A549 (cell line): ENCODE measurements around the gene PDS5B. TPM values are rescaled to one million over a fixed set of nuclear protein-coding genes. Genes with fewer than 3 reads are reported as not detected.
A peak's percentile ranks its signal among the peaks of the same experiment; 100 is the strongest.
"Not testable (repeated sequence)": the region's sequence is repeated elsewhere in the genome, so short reads cannot be mapped to it uniquely, and the experiment has no call there.

Experiments used
- ATAC-seq, 2 experiments: fragments of 200-7000 bp in 1 of 2; fragments of >200 bp in 1 of 2; cut with Nextera tagmentation in 1 of 2; cut with Tn5 transposase in 1 of 2; 3 replicates each; pipeline versions ENCODE4 v1.8.0 to v1.9.1; 2018 to 2020; ENCODE audit warnings: mild to moderate bottlenecking in 1 of 2, moderate library complexity in 1 of 2
- CTCF ChIA-PET: fragments of 300-600 bp; sonication (Branson Sonifier 250); formaldehyde crosslinking; extraction: SDS; loops from one replicate; lab custom pipeline; 2021; ENCODE audit warnings: antibody characterized with exemption, inconsistent platforms; lab: Yijun Ruan, JAX
- POLR2A ChIA-PET: fragments of 350-600 bp; formaldehyde crosslinking; extraction: SDS; loops from one replicate; lab custom pipeline; 2021; ENCODE audit warnings: antibody characterized with exemption, inconsistent platforms; lab: Yijun Ruan, JAX
- DNase-seq, 2 experiments: peaks; one replicate each; pipeline versions ENCODE4 v3.0.0 to v3.0.0-alpha.2; 2011 to 2016; ENCODE audit warnings: low read depth in 1 of 2, low spot score in 1 of 2
- FAIRE-seq: peaks from 2 replicates; lab custom pipeline; 2011; peaks lifted over from hg19 to GRCh38; lab: Jason Lieb, UNC
- H3K27ac ChIP-seq, 2 experiments: fragments of >200 bp; sonication (Bioruptor Twin); formaldehyde crosslinking; 3 replicates each; pipeline ENCODE4 v1.5.1; 2016 to 2017
- H3K4me1 ChIP-seq: fragments of >200 bp; sonication (Bioruptor Twin); formaldehyde crosslinking; 3 replicates; pipeline ENCODE4 v1.6.1; 2016
- H3K4me2 ChIP-seq: fragments of >200 bp; sonication (Bioruptor Twin); formaldehyde crosslinking; 3 replicates; pipeline ENCODE4 v1.6.1; 2016
- H3K4me3 ChIP-seq: fragments of >200 bp; sonication (Bioruptor Twin); formaldehyde crosslinking; 3 replicates; pipeline ENCODE4 v1.5.1; 2016
- H3K9me3 ChIP-seq: fragments of >200 bp; sonication (Bioruptor Twin); formaldehyde crosslinking; 3 replicates; pipeline ENCODE4 v1.6.1; 2016
- BCL3 ChIP-seq: fragments of >200 bp; sonication (Bioruptor Twin); formaldehyde crosslinking; IDR thresholded peaks from 3 replicates; pipeline ENCODE4 v1.6.1; 2016
- CBX2 ChIP-seq: fragments of 200-600 bp; sonication (generic); IDR thresholded peaks from 2 replicates; pipeline ENCODE4 v1.6.1; 2016; ENCODE audit warnings: low read depth, mild to moderate bottlenecking, borderline replicate concordance
- E2F6 ChIP-seq: IDR thresholded peaks from 2 replicates; pipeline ENCODE4 v1.6.1; 2012; ENCODE audit warnings: low read depth, borderline replicate concordance
- ELK1 ChIP-seq: fragments of 150-350 bp; IDR thresholded peaks from 2 replicates; pipeline ENCODE4 v1.6.1; 2014; ENCODE audit warnings: low read depth, mild to moderate bottlenecking, low read length
- ESRRA ChIP-seq: fragments of 150-350 bp; IDR thresholded peaks from 2 replicates; pipeline ENCODE4 v1.6.1; 2014; ENCODE audit warnings: mild to moderate bottlenecking, low read length, borderline replicate concordance
- FOSL2 ChIP-seq, 2 experiments: fragments of 450-650 bp in 1 of 2; fragments of >200 bp in 1 of 2; sonication (Bioruptor Twin) in 1 of 2; formaldehyde crosslinking; IDR thresholded peaks; 2 replicates each; pipeline versions ENCODE4 v1.5.0 to v1.6.1; 2016 to 2020; ENCODE audit warnings: mild to moderate bottlenecking in 1 of 2, moderate library complexity in 1 of 2
- FOXS1 ChIP-seq: fragments of 250-450 bp; sonication (Bioruptor Pico); IDR thresholded peaks from 2 replicates; pipeline ENCODE4 v1.5.0; 2020; ENCODE audit warnings: mild to moderate bottlenecking, moderate library complexity
- HES2 ChIP-seq: fragments of >200 bp; sonication (Bioruptor Twin); formaldehyde crosslinking; IDR thresholded peaks from 2 replicates; pipeline ENCODE4 v1.6.1; 2016
- HEYL ChIP-seq: fragments of 250-450 bp; sonication (Bioruptor Pico); IDR thresholded peaks from 2 replicates; pipeline ENCODE4 v1.8.0; 2021; ENCODE audit warnings: mild to moderate bottlenecking, moderate library complexity
- HMGXB4 ChIP-seq: fragments of 250-450 bp; sonication (Bioruptor Pico); IDR thresholded peaks from 2 replicates; pipeline ENCODE4 v1.5.0; 2021; ENCODE audit warnings: mild to moderate bottlenecking, moderate library complexity, borderline replicate concordance
- HOXA7 ChIP-seq: fragments of 250-450 bp; sonication (Bioruptor Pico); IDR thresholded peaks from 2 replicates; pipeline ENCODE4 v1.5.0; 2020; ENCODE audit warnings: mild to moderate bottlenecking, moderate library complexity
- HOXB13 ChIP-seq: fragments of 250-450 bp; sonication (Bioruptor Pico); IDR thresholded peaks from 2 replicates; pipeline ENCODE4 v1.5.0; 2020; ENCODE audit warnings: low read depth, mild to moderate bottlenecking, moderate library complexity
- HOXB5 ChIP-seq: fragments of 250-450 bp; sonication (Bioruptor Pico); IDR thresholded peaks from 2 replicates; pipeline ENCODE4 v1.5.0; 2020; ENCODE audit warnings: mild to moderate bottlenecking, moderate library complexity
- KDM5A ChIP-seq: fragments of 200-600 bp; sonication (generic); IDR thresholded peaks from 2 replicates; pipeline ENCODE4 v1.6.1; 2016; ENCODE audit warnings: antibody characterized with exemption, mild to moderate bottlenecking
- MAX ChIP-seq: IDR thresholded peaks from 2 replicates; pipeline ENCODE4 v1.6.1; 2012
- RARB ChIP-seq: fragments of 250-450 bp; sonication (Bioruptor Pico); IDR thresholded peaks from 2 replicates; pipeline ENCODE4 v1.8.0; 2021; ENCODE audit warnings: mild to moderate bottlenecking, moderate library complexity
- RCOR1 ChIP-seq: fragments of 150-350 bp; IDR thresholded peaks from 2 replicates; pipeline ENCODE4 v1.6.1; 2014; ENCODE audit warnings: antibody characterized with exemption, low read length, low read depth
- RNF2 ChIP-seq: fragments of 200-600 bp; sonication (generic); IDR thresholded peaks from 2 replicates; pipeline ENCODE4 v1.6.1; 2016; ENCODE audit warnings: low read depth, mild to moderate bottlenecking, antibody characterized with exemption, moderate library complexity, borderline replicate concordance
- SREBF2 ChIP-seq: fragments of 450-650 bp; IDR thresholded peaks from 2 replicates; pipeline ENCODE4 v1.6.1; 2014; ENCODE audit warnings: mild to moderate bottlenecking, moderate library complexity
- TFCP2L1 ChIP-seq: fragments of 250-450 bp; sonication (Bioruptor Pico); IDR thresholded peaks from 2 replicates; pipeline ENCODE4 v1.5.0; 2021; ENCODE audit warnings: mild to moderate bottlenecking
- ZFP36 ChIP-seq: fragments of 450-650 bp; IDR thresholded peaks from 2 replicates; pipeline ENCODE4 v1.6.1; 2014; ENCODE audit warnings: borderline replicate concordance; ENCODE audit not compliant: partially characterized antibody
- ZNF302 ChIP-seq: fragments of 250-450 bp; sonication (Bioruptor Pico); IDR thresholded peaks from 2 replicates; pipeline ENCODE4 v1.9.0; 2021; ENCODE audit warnings: inconsistent platforms, mild to moderate bottlenecking, moderate library complexity
- WGBS: methylation state at CpG from one replicate; pipeline ENCODE4 v1.1.6; 2017; ENCODE audit errors: missing lambda C conversion rate; 5-methylcytosine and 5-hydroxymethylcytosine counted together
- polyA plus RNA-seq, 4 experiments: library from polyadenylated mRNA; depleted of rRNA in 3 of 4; stranded (reverse); fragments of >200 nt; fragmentation: RNase III in 1 of 4; extraction: RNeasy Plus Mini Kit Qiagen cat#74134 plus additional on column Dnase treatment in 1 of 4; gene quantifications; 2 replicates in 3 of 4; 3 replicates in 1 of 4; pipeline ENCODE4 v1.2.3, GENCODE V29; 2011 to 2017

The PDS5B gene
- polyA plus RNA-seq, 2 of the 4 experiments (the other 2 are of a cell fraction): 10.6 to 16.0 TPM

GRCh38 chr13:32720026-32720425 lies 133.8 kb downstream of the PDS5B start:
- H3K4me2 ChIP-seq: no peak overlapping the region
- H3K4me1 ChIP-seq: 0 out of 3 replicates have a peak, but pooled peaks cover 7% of the 10 kb centered on the region
- ChIA-PET CTCF (no interaction called here), POLR2A (no interaction called here)
- ATAC-seq (no peak), FAIRE-seq (no peak), DNase-seq (peak in 1 of 2 experiments; percentile 4)
- H3K9me3 ChIP-seq: no peaks in the 10 kb centered on the region
- H3K4me3 ChIP-seq: no peak overlapping the region
- TF ChIP-seq CBX2: no peak
- no peak for TF ChIP-seq FOXS1 (CRISPR knock-in tag)
- no peak for TF ChIP-seq ELK1
- TF ChIP-seq RARB (CRISPR knock-in tag): no peak
- H3K27ac ChIP-seq: no peak overlapping the region
- 85% methylated on average over 2 of the region's 2 CpGs for WGBS

GRCh38 chr13:32721131-32722034 lies 135.1 kb downstream of the PDS5B start:
- H3K4me3 ChIP-seq, POLR2A ChIA-PET, H3K9me3 ChIP-seq, CTCF ChIA-PET, H3K4me2 ChIP-seq, H3K27ac ChIP-seq, H3K4me1 ChIP-seq, FAIRE-seq, ATAC-seq, DNase-seq: not testable (repeated sequence)
- 98% methylated on average over 9 of the region's 58 CpGs for WGBS

GRCh38 chr13:32722340-32722739 lies 136.1 kb downstream of the PDS5B start:
- ChIA-PET POLR2A (no interaction called here), CTCF (no interaction called here)
- ATAC-seq (no peak), DNase-seq (no peak), FAIRE-seq (no peak)
- Histone ChIP-seq H3K27ac (no peak overlapping the region), H3K4me2 (no peak overlapping the region), H3K4me3 (no peak overlapping the region), H3K9me3 (no peaks in the 10 kb centered on the region), H3K4me1 (0 out of 3 replicates have a peak, but pooled peaks cover 7% of the 10 kb centered on the region)
- no peak for TF ChIP-seq E2F6
- no peak for TF ChIP-seq HMGXB4 (CRISPR knock-in tag)
- no peak for TF ChIP-seq TFCP2L1 (CRISPR knock-in tag)
- TF ChIP-seq MAX: no peak
- no peak for TF ChIP-seq KDM5A
- no peak for TF ChIP-seq RCOR1
- no peak for TF ChIP-seq ZNF302
- no peak for TF ChIP-seq HOXB5 (CRISPR knock-in tag)
- no peak for TF ChIP-seq BCL3
- TF ChIP-seq RNF2: no peak
- TF ChIP-seq ESRRA: no peak
- no peak for TF ChIP-seq HES2
- TF ChIP-seq FOSL2 (IDR thresholded peaks at IDR 0.05): no peak
- no peak for TF ChIP-seq FOSL2 (CRISPR knock-in tag; IDR thresholded peaks at IDR 0.05)
- no peak for TF ChIP-seq HOXB13 (CRISPR knock-in tag)
- TF ChIP-seq SREBF2: no peak
- TF ChIP-seq ZFP36: no peak
- no peak for TF ChIP-seq HOXA7 (CRISPR knock-in tag)
- no peak for TF ChIP-seq CBX2
- no peak for TF ChIP-seq HEYL (CRISPR knock-in tag)
- 97% methylated on average over 2 of the region's 2 CpGs for WGBS
